Endothelial cell of coronary artery (primary cell): ENCODE results near the gene RPL19. TPM values are rescaled to one million over a fixed set of nuclear protein-coding genes. Genes with fewer than 3 reads are reported as not detected.

ENCODE experiments used
- total RNA-seq: library from RNA; depleted of rRNA; stranded (reverse); fragments of >200 nt; gene quantifications from 2 replicates; pipeline ENCODE4 v1.2.3, GENCODE V29; 2014

The RPL19 gene
- total RNA-seq, result 2,229 and 2,251 TPM in 2 replicates

GRCh38 chr17:39200070-39200879 lies at the start of gene RPL19:
RPL19 (plus strand) TSS chr17:39200283; CDS start chr17:39200345, 62 bp downstream.

GRCh38 chr17:39151150-39151942 lies 48.7 kb upstream of the RPL19 start, which contains the start of gene PLXDC1:
PLXDC1 (minus strand) TSS chr17:39151637; CDS start chr17:39151437, 200 bp downstream.

GRCh38 chr17:39165841-39166349 lies 34.2 kb upstream of the RPL19 start, which contains the start of gene ARL5C:
ARL5C (minus strand) TSS chr17:39166161; CDS start chr17:39165760, 401 bp downstream.

GRCh38 chr17:39197380-39198185 lies 2.5 kb upstream of the RPL19 start, which contains the start of gene CACNB1:
CACNB1 (minus strand) TSS chr17:39197669; CDS start chr17:39197495, 174 bp downstream.

DNA sequence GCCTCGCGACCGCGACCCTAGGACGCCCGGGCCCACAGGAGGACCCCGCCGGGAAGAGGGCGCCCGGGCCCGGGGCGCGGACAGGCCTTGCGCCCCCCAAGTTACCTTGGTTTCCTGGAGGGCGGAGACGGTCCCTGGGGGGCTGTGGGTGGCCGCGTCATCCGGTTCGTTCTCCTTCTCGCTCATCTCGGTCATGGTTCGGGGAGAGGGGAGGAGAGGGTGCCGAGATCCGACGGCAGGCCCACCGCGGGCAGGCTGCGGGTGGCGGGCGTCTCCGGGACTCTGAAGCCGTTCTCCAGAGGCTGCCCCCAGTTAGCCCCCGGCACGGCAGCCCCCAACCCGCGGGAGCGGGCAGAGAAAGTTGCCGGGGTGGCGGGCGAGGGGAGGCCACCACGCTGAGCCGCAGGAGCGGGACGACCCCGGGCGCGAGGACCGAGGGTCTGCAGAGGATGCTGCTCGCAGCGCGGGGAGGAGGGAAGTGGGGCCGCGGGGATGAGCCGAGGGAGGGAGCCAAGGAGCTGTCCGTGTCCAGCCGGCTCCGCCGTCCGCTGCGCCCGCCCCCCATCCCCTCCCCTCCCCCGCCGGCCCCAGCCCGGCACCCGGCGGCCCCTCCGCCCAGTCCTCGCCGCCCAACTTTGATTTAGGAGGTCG lies 25.4 kb downstream of the RPL19 start, which contains the start of gene STAC2:
STAC2 (minus strand) TSS at position 638 of the 651 bp plus-strand sequence; CDS start at position 195, 443 bp downstream.

Other genes with a start within 250 kb of the RPL19 start
- gene FBXO47, start 232.9 kb upstream of the RPL19 start, total RNA-seq, result 0.09 TPM in 1 of 2 replicates, not detected in the other
- not detected in 2 replicates for gene PLXDC1, start 48.6 kb upstream of the RPL19 start, total RNA-seq
- gene ARL5C, start 34.1 kb upstream of the RPL19 start, total RNA-seq, result not detected in 2 replicates
- gene CACNB1, start 2.6 kb upstream of the RPL19 start, total RNA-seq, result 1.6 and 3.1 TPM in 2 replicates
- gene STAC2, start 25.7 kb downstream of the RPL19 start, total RNA-seq, result not detected in 2 replicates
- gene FBXL20, start 201.3 kb downstream of the RPL19 start, total RNA-seq, result 9.8 and 11.3 TPM in 2 replicates